GM13977 (cell line): ENCODE measurements around the gene GALE.

ENCODE experiments used
- DNase-seq: peaks from one replicate; pipeline ENCODE4 v3.0.0; 2012; ENCODE audit warnings: low spot score
- in situ Hi-C: fragments of 300-500 bp; cut with MboI; formaldehyde crosslinking; loops from one replicate; pipeline ENCODE4 v1.12.0; 2022; ENCODE audit warnings: low sequenced_read_pairs, low pct_unique_long_range_greater_than_20kb, mixed read lengths, inconsistent platforms; ENCODE audit not compliant: unreplicated experiment
- TF ChIP-seq, protein P1 (sequence below): IDR thresholded peaks from 2 replicates; pipeline ENCODE4 v1.5.1; 2012; ENCODE audit warnings: mild to moderate bottlenecking, control low read depth; ENCODE audit not compliant: insufficient read depth; ENCODE audit errors: extremely low read depth, missing control alignments

GALE gene

DNA sequence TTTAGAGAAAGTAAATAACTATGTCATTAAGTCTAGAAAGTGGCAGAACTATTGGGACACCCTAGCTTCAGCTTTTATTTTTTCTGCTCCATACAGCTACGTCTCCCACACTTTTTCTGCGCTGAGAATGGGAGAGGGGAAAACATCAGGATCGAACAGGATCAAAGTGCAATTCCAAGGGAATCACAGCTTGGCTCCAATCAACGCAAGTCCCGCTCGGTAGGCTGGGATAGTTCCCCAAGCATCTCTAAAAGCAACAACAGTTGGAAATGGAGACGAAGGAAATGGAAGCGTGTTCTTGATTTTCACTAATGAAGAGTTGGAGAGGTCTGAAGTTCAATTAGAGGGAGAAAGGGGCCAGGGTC is 24.1 kb upstream of the GALE start:
- in situ Hi-C loops, result no loop called here
- TF ChIP-seq, protein P1, sequence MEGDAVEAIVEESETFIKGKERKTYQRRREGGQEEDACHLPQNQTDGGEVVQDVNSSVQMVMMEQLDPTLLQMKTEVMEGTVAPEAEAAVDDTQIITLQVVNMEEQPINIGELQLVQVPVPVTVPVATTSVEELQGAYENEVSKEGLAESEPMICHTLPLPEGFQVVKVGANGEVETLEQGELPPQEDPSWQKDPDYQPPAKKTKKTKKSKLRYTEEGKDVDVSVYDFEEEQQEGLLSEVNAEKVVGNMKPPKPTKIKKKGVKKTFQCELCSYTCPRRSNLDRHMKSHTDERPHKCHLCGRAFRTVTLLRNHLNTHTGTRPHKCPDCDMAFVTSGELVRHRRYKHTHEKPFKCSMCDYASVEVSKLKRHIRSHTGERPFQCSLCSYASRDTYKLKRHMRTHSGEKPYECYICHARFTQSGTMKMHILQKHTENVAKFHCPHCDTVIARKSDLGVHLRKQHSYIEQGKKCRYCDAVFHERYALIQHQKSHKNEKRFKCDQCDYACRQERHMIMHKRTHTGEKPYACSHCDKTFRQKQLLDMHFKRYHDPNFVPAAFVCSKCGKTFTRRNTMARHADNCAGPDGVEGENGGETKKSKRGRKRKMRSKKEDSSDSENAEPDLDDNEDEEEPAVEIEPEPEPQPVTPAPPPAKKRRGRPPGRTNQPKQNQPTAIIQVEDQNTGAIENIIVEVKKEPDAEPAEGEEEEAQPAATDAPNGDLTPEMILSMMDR, result no peak
- DNase-seq, result no peak

DNA sequence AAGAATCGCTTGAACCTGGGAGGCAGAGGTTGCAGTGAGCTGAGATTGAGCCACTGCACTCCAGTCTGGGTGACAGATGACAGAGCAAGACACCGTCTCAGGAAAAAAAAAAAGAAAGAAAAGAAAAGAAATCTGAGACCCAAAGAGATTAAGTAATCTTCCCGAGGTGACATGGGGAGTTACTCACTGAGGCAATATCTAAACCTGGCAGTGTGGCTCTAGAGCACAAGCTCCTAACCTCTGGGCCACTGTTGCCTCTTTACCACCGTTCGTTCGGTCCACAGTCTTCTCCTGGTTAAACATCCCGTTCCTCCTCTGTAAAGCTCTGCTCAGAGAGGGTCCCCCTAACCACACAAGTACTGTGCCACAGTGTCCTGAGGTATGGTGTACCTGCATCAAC is 23.2 kb upstream of the GALE start:
- TF ChIP-seq, protein P1, result no peak
- in situ Hi-C loops, result no loop called here
- DNase-seq, result no peak

DNA sequence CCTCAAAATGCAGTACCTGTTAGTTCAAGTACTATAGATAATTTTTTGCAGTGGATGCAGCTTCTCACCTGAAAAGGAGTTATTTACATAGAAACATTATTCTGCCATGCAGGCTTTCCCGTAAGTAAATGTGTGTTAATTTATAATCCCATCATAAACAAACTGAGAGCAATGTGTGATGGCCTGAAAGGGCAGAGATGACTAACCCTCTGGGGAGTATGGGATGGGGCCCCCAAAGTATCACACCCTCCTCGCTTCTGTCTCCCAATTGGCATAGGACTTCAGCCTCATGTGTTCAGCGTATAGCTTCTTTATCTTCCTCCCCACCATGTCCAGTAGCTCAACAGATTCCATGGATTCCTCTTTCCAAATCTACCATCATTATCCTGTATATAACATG is 17.1 kb upstream of the GALE start:
- no peak for DNase-seq
- in situ Hi-C loops, result no loop called here
- TF ChIP-seq, protein P1, result no peak

DNA sequence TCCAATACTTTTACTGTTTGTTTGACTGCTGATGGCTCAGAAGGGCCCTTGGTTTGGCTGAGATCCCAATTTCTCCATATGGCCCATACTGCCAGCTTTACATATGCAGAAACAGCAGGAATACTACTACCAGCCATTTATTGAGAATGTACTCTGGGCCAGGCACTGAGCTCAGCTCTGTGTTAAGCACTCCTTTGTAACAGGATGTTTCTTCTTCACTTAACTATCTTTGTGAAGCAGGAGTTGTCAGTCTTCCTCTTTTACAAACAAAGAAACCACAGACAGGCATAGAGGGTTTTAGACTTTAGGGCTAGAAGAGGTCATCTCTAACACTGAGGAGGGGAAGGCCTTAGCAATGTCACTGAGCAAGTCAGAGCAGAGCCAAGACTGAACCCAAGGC is 16.4 kb upstream of the GALE start:
- no peak for DNase-seq
- TF ChIP-seq, protein P1, result no peak
- in situ Hi-C loops, result no loop called here

DNA sequence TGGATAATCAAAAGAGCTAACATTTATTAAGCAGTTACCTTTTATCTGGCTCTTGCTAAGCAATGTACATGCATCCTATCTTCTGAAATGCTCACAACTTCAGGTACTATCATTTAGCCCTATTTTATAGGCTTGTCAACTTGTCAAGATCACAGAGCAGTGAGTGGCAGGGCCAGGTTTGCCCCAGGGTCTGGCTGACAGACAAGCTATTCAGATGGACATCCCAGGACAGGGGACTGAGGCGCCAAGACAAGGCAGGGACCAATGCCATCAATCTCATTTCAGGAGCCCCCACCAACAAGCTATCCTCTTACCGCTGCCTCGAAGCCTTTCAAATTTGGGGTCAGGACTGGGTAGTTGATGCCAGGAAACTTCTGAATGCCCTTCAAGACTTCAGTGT is 15.8 kb upstream of the GALE start:
- in situ Hi-C loops, result no loop called here
- TF ChIP-seq, protein P1, result no peak
- DNase-seq, result no peak

DNA sequence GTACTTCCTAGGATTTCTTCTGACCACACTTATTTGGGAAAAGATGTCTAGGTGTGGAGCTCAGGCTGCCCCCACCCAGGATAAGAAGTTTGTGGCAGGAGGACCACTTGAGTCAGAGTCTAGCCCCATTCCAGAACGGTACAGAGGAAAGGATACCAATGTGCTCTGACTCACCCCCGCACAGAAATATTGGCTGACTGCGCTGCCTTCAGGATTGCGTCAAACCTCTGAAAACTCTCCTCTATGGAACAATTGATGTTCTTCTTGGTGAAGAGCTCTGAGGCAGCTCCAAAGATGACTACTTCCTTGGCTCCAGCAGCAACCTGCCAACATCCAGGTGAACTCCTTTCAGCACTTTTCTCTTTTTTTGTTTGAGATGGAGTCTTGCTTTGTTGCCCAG is 13.5 kb upstream of the GALE start:
- in situ Hi-C loops, result no loop called here
- DNase-seq, result no peak
- TF ChIP-seq, protein P1, result no peak
